HEK293 (cell line): ENCODE data around the gene NOL7.

Experiments used
- CTCF ChIP-seq: fragments of 450-650 bp; formaldehyde crosslinking; IDR thresholded peaks from 2 replicates; pipeline ENCODE4 v1.5.1; 2016; ENCODE audit warnings: missing biosample characterization, missing genetic modification characterization
- ZBTB26 ChIP-seq: fragments of 450-650 bp; formaldehyde crosslinking; optimal IDR thresholded peaks from 2 replicates; pipeline ENCODE3; 2016; ENCODE audit warnings: missing biosample characterization, mild to moderate bottlenecking, missing genetic modification characterization
- ZBTB7A ChIP-seq: fragments of 450-650 bp; formaldehyde crosslinking; IDR thresholded peaks from 2 replicates; pipeline ENCODE4 v1.5.1; 2016; ENCODE audit warnings: low read depth, missing biosample characterization, missing genetic modification characterization
- ZNF146 ChIP-seq: fragments of 450-650 bp; formaldehyde crosslinking; IDR thresholded peaks from 2 replicates; pipeline ENCODE4 v1.5.1; 2016; ENCODE audit warnings: missing biosample characterization, missing genetic modification characterization
- ZNF266 ChIP-seq: fragments of 450-650 bp; formaldehyde crosslinking; IDR thresholded peaks from 2 replicates; pipeline ENCODE4 v1.5.1; 2016; ENCODE audit warnings: missing biosample characterization, missing genetic modification characterization, low read depth
- ZNF280D ChIP-seq: fragments of 450-650 bp; formaldehyde crosslinking; IDR thresholded peaks from 2 replicates; pipeline ENCODE4 v1.5.1; 2016; ENCODE audit warnings: missing biosample characterization, missing genetic modification characterization
- ZNF530 ChIP-seq: fragments of 450-650 bp; formaldehyde crosslinking; IDR thresholded peaks from 2 replicates; pipeline ENCODE4 v1.5.1; 2016; ENCODE audit warnings: low read depth, missing biosample characterization, missing genetic modification characterization
- ZNF544 ChIP-seq: fragments of 450-650 bp; formaldehyde crosslinking; IDR thresholded peaks from 2 replicates; pipeline ENCODE4 v1.5.0; 2017; ENCODE audit warnings: missing biosample characterization, missing genetic modification characterization
- ZSCAN16 ChIP-seq: fragments of 450-650 bp; formaldehyde crosslinking; IDR thresholded peaks from 2 replicates; pipeline ENCODE4 v1.5.1; 2016; ENCODE audit warnings: missing biosample characterization, missing genetic modification characterization
- ZSCAN18 ChIP-seq: fragments of 450-650 bp; formaldehyde crosslinking; IDR thresholded peaks from 2 replicates; pipeline ENCODE4 v1.5.1; 2016; ENCODE audit warnings: missing biosample characterization, missing genetic modification characterization

GRCh38 chr6:13624871-13625288, 9.7 kb downstream of the NOL7 start:
- no peak for TF ChIP-seq ZSCAN16 (tag by site-specific recombination)
- no peak for TF ChIP-seq ZNF266 (tag by site-specific recombination)
- no peak for TF ChIP-seq CTCF (tag by site-specific recombination)
- TF ChIP-seq ZNF146 (tag by site-specific recombination) = no peak
- TF ChIP-seq ZNF530 = no peak
- no peak for TF ChIP-seq ZBTB26 (tag by site-specific recombination)
- no peak for TF ChIP-seq ZSCAN18
- no peak for TF ChIP-seq ZNF544 (tag by site-specific recombination)
- no peak for TF ChIP-seq ZBTB7A (tag by site-specific recombination)
- TF ChIP-seq ZNF280D = no peak
